ENCODE measurements around the gene GRK1. TPM values are rescaled to one million over a fixed set of nuclear protein-coding genes. Genes with fewer than 3 reads are reported as not detected.

The GRK1 gene
- total and polyA plus RNA-seq, 2 of the 4 experiments (the other 2 are of a cell fraction): not detected

DNA sequence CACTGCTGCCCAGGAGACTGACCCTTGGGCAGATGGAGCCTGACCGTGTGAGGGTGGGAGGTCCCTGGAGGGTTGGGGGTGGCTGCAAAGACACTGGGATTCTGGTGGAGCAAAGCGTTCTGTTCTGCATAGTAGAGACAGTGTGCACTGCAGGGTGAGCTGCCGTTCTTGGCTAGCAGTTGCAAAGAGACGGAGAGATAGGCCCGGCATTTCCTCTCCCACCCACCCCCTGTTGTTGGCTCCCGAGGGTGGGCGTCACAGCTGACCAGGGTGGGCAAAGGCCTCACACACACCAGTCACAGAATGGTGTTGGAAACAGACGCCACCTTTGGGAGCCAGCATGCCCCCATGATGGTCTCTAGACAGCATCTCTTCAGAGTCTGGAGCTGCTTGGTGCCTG is 103.4 kb downstream of the GRK1 start:
- dilution Hi-C loops (cut with HindIII; ENCODE audit: low sequenced_read_pairs, unreplicated experiment) (no loop called here), in situ Hi-C loops (cut with MboI; ENCODE audit: low sequenced_read_pairs) (no loop called here), intact Hi-C loops (cut with micrococcal nuclease) (no loop called here)
- no peak overlapping the region for H3K56ac ChIP-seq (ENCODE audit: extremely low read depth, insufficient read depth, low read length)
- H4K91ac ChIP-seq (ENCODE audit: insufficient read depth, low read depth, low read length): no peak overlapping the region
- no peak overlapping the region for H2AK9ac ChIP-seq (replicated peaks; ENCODE audit: low read depth, low read length, poor library complexity)
- no peak overlapping the region for H2AK5ac ChIP-seq (ENCODE audit: low read depth, low read length)
- BruUV-seq (replicated peaks): no TSS peak
- H4K8ac ChIP-seq (ENCODE audit: low read depth in 2 of 2, low read length in 2 of 2): no peak overlapping the region
- no peak overlapping the region for H3K18ac ChIP-seq (ENCODE audit: low read depth, low read length)
- H2BK120ac ChIP-seq (ENCODE audit: low read depth, low read length): no peak overlapping the region
- H3K36me3 ChIP-seq (ENCODE audit: control insufficient read depth, insufficient read depth, low read length): no peaks in the 10 kb centered on the region
- no peak for DNase-seq
- no peaks in the 10 kb centered on the region for H3K4me1 ChIP-seq (ENCODE audit: control insufficient read depth, insufficient read depth, low read length)
- H2BK15ac ChIP-seq (ENCODE audit: low read depth, low read length): no peak overlapping the region
- H3K4ac ChIP-seq (ENCODE audit: low read depth, low read length): no peak overlapping the region
- H2BK5ac ChIP-seq (ENCODE audit: low read depth, low read length, poor library complexity, severe bottlenecking): no peak overlapping the region
- no peak overlapping the region for H3K4me3 ChIP-seq (ENCODE audit: insufficient read depth, low read depth, low read length)
- H3K27ac ChIP-seq (ENCODE audit: insufficient read depth, low read length): no peak overlapping the region
- no peak overlapping the region for H3K9ac ChIP-seq (ENCODE audit: low read depth, low read length)
- H4K5ac ChIP-seq (ENCODE audit: low read depth, low read length): no peak overlapping the region
- peaks cover 0 to 5% of the 10 kb centered on the region in 2 experiments; a peak in 1 of 4 replicates for H3K79me1 ChIP-seq (ENCODE audit: low read depth in 1 of 2, low read length in 2 of 2)
- POLR2A ChIA-PET (ENCODE audit: unreplicated experiment): no interaction called here
- no CpG with 5 or more reads among the region's 8 CpGs for WGBS, 2 experiments (ENCODE audit: extremely low coverage in 2 of 2, insufficient read length in 1 of 2)
- H2BK20ac ChIP-seq (ENCODE audit: low read depth, low read length): no peak overlapping the region
- H3K14ac ChIP-seq (replicated peaks; ENCODE audit: low read depth, low read length): no peak overlapping the region
- no peaks in the 10 kb centered on the region for H4K20me1 ChIP-seq (ENCODE audit: insufficient read depth, low read length)
- peaks cover 5% of the 10 kb centered on the region; the same call in 1 of the 2 replicates for H3K9me3 ChIP-seq (ENCODE audit: control insufficient read depth, insufficient read depth, low read length)
- no peak overlapping the region for H3K23ac ChIP-seq (ENCODE audit: low read depth, low read length)
- no peak for TF ChIP-seq BHLHE40 (IDR thresholded peaks at IDR 0.05; ENCODE audit: low read depth, low read length)
- TF ChIP-seq CEBPB (IDR thresholded peaks at IDR 0.05; ENCODE audit: low read depth, low read length): no peak
- no peak for TF ChIP-seq CHD1 (IDR thresholded peaks at IDR 0.05; ENCODE audit: low read depth, low read length)
- TF ChIP-seq RAD21 (IDR thresholded peaks at IDR 0.05; ENCODE audit: low read length): no peak
- TF ChIP-seq, protein P1, sequence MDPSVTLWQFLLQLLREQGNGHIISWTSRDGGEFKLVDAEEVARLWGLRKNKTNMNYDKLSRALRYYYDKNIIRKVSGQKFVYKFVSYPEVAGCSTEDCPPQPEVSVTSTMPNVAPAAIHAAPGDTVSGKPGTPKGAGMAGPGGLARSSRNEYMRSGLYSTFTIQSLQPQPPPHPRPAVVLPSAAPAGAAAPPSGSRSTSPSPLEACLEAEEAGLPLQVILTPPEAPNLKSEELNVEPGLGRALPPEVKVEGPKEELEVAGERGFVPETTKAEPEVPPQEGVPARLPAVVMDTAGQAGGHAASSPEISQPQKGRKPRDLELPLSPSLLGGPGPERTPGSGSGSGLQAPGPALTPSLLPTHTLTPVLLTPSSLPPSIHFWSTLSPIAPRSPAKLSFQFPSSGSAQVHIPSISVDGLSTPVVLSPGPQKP (IDR thresholded peaks at IDR 0.05; ENCODE audit: borderline replicate concordance, low read depth, low read length): no peak
- TF ChIP-seq RCOR1 (IDR thresholded peaks at IDR 0.05; ENCODE audit: insufficient replicate concordance, low read length): no peak
- TF ChIP-seq MXI1 (IDR thresholded peaks at IDR 0.05; ENCODE audit: borderline replicate concordance, low read depth, low read length): no peak
- TF ChIP-seq FOS (IDR thresholded peaks at IDR 0.05; ENCODE audit: low read depth, low read length): no peak
- TF ChIP-seq MAZ (IDR thresholded peaks at IDR 0.05; ENCODE audit: borderline replicate concordance, low read depth, low read length): no peak
- no peak for TF ChIP-seq SMC3 (IDR thresholded peaks at IDR 0.05; ENCODE audit: low read depth, low read length)
- CTCF ChIA-PET: no interaction called here
- H2AFZ ChIP-seq (replicated peaks; ENCODE audit: low read length, poor library complexity): no peak overlapping the region
- H3K4me2 ChIP-seq (ENCODE audit: low read depth, low read length): no peak overlapping the region
- peaks cover 8% of the 10 kb centered on the region for H3K27me3 ChIP-seq (ENCODE audit: control insufficient read depth, insufficient read depth, low read length)
- peaks cover 9% of the 10 kb centered on the region for H3K9me1 ChIP-seq (ENCODE audit: insufficient read depth, low read length)
- no peak for ATAC-seq (ENCODE audit: low read depth)

Measured in IMR-90 (cell line).